BLaER1 treated with 17β-estradiol and CSF1 and Interleukin-3, amounts not matched to agents 10 nM and 100 nM (cell line): Measurements from ENCODE around the gene IGF2BP2.

Experiments
- H3K27ac ChIP-seq, 11 experiments: shearing (Covaris generic); formaldehyde crosslinking; 2 replicates each; pipeline ENCODE4 v1.8.1; 2022
- H3K27me3 ChIP-seq, 11 experiments: shearing (Covaris generic); formaldehyde crosslinking; 2 replicates each; pipeline ENCODE4 v1.8.1; 2022
- H3K36me3 ChIP-seq, 11 experiments: shearing (Covaris generic); formaldehyde crosslinking; 2 replicates each; pipeline ENCODE4 v1.8.1; 2022
- H3K4me1 ChIP-seq, 10 experiments: shearing (Covaris generic); formaldehyde crosslinking; 2 replicates each; pipeline ENCODE4 v1.8.1; 2022
- H3K4me2 ChIP-seq, 11 experiments: shearing (Covaris generic); formaldehyde crosslinking; 2 replicates each; pipeline ENCODE4 v1.8.1; 2022
- H3K4me3 ChIP-seq, 10 experiments: shearing (Covaris generic); formaldehyde crosslinking; 2 replicates each; pipeline ENCODE4 v1.8.1; 2022
- H3K9ac ChIP-seq, 11 experiments: shearing (Covaris generic); formaldehyde crosslinking; 2 replicates each; pipeline ENCODE4 v1.8.1; 2022
- H3K9me3 ChIP-seq, 11 experiments: shearing (Covaris generic); formaldehyde crosslinking; replicated peaks in 1 of 11; 2 replicates each; pipeline ENCODE4 v1.8.1; 2022
- H4K20me1 ChIP-seq, 11 experiments: shearing (Covaris generic); formaldehyde crosslinking; 2 replicates each; pipeline ENCODE4 v1.8.1; 2022
- Cebpa-rat ChIP-seq, 11 experiments: shearing (Covaris generic); IDR thresholded peaks; 2 replicates each; pipeline ENCODE4 v1.8.1; 2022

The IGF2BP2 gene

DNA sequence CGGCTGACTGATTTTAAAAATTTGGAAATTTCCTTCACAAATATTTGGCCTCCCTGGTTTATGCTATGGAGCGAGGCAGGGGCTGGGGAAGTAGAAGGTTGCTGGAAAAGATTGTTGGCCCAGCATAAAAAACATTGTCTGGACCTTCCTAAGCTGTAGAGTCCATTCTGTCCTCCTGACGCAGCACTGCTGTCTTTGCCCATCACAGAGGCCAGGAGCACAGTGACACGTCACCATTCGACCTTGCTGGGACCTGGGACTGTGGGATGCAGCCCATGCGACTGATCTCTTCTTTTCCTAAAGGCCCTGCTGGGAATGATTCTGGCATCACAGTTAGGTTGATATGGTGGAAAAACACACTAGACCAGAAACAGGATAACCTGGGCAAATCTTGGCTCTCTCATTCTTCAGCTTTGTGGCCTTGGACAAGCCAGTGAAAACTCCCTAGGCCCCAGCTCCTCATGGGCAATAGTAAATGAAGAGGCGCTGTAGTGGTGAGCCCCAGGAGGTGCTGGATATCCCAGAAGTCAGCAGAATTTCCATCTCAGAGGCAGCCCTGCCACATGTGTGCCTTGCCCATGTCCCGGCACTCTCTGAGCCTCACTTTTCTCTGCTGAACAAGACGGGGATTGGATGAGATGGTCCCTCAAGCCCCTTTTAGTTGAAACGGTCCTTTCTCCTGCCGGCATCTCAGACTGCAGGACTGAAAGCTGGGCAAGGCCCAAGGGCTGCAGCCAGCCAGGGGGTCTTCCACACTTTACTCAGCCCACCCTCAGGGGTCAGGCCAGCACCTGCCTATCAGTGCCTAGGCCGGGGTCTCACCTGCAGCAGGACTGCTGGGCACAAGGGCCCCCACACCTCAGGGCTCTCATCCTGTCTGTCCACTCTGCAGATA, 169.2 kb downstream of the IGF2BP2 start:
- H3K4me3 ChIP-seq: no peak overlapping the region
- H3K27ac ChIP-seq: no peak overlapping the region
- no peak overlapping the region for H3K4me2 ChIP-seq
- H3K9me3 ChIP-seq: no peaks in the 10 kb centered on the region
- H3K27me3 ChIP-seq: no peaks in the 10 kb centered on the region
- no peak for TF ChIP-seq Cebpa-rat (IDR thresholded peaks at IDR 0.05)
- H4K20me1 ChIP-seq: no peaks in the 10 kb centered on the region
- H3K9ac ChIP-seq: no peak overlapping the region
- peaks cover 0 to 21% (median 8%) of the 10 kb centered on the region in 10 experiments; a peak in 13 of 20 replicates for H3K4me1 ChIP-seq
- no peaks in the 10 kb centered on the region for H3K36me3 ChIP-seq

DNA sequence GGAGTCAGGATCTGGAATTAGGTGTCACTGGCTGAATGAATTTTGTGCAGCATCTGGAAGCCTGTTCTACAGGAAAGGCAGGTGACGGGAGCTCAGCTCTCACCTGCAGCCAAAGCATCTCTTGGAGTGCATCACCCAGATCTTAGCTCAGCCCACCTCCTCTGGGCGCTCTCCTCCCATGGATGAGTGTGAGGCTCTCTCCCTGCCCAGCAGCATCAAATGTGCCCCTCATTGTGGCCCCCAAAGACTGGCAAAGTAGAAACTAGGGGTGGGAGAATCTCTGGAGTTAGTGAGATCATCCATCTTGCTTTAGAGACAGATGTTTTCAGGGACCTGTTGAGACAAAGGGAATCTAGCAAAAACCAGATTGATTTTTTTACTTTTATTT, 170.1 kb downstream of the IGF2BP2 start:
- Histone ChIP-seq H3K9me3 (no peaks in the 10 kb centered on the region), H3K27ac (no peak overlapping the region), H3K9ac (no peak overlapping the region), H3K27me3 (no peaks in the 10 kb centered on the region), H3K4me3 (no peak overlapping the region), H3K4me1 (peaks cover 0 to 15% (median 2%) of the 10 kb centered on the region in 10 experiments; a peak in 11 of 20 replicates), H4K20me1 (no peaks in the 10 kb centered on the region), H3K36me3 (no peaks in the 10 kb centered on the region), H3K4me2 (no peak overlapping the region)
- TF ChIP-seq Cebpa-rat (IDR thresholded peaks at IDR 0.05): no peak

DNA sequence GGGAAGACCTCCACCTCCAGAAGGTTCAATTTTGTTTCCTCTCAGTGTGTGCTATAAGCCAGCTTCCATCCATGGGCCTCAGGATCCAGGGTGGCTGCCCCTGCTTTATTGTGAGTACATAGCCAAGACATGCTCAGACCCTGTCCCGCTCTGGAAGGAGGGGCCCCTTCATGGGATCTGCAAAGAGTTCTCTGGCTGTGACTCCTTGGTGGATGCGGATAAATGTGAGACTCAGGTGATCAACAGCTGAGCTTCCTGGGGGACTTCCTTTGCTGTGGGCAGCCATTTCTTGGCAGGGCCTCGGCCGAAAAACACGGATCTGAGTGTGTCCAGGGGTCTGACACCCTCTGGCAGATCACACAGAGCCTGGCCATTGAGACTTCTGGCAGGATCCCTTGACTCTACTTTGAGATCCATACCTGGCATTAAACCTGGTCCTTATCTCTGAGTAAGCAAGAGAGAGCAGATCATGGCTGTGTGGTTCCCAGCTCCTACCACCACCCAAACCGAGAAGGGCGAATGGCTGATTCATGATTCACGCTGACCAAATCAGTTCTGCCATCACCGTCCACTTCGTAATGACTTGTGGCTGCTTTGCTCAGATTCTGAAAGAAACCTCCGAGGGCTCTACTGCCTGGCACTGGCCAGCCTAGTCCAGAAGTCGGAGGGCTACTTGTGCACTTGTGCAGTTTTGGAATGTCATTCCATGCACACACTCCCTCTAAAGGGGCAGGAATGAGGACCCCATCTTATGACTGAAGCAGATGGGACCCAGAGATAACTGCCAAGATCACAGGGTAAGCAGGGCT, 170.7 kb downstream of the IGF2BP2 start:
- H3K9ac ChIP-seq: no peak overlapping the region
- TF ChIP-seq Cebpa-rat (IDR thresholded peaks at IDR 0.05): no peak
- peaks cover 0 to 9% (median 0%) of the 10 kb centered on the region in 10 experiments; a peak in 5 of 20 replicates for H3K4me1 ChIP-seq
- no peak overlapping the region for H3K4me2 ChIP-seq
- no peaks in the 10 kb centered on the region for H3K36me3 ChIP-seq
- H3K4me3 ChIP-seq: no peak overlapping the region
- no peaks in the 10 kb centered on the region for H4K20me1 ChIP-seq
- no peaks in the 10 kb centered on the region for H3K9me3 ChIP-seq
- H3K27ac ChIP-seq: no peak overlapping the region
- H3K27me3 ChIP-seq: no peaks in the 10 kb centered on the region

DNA sequence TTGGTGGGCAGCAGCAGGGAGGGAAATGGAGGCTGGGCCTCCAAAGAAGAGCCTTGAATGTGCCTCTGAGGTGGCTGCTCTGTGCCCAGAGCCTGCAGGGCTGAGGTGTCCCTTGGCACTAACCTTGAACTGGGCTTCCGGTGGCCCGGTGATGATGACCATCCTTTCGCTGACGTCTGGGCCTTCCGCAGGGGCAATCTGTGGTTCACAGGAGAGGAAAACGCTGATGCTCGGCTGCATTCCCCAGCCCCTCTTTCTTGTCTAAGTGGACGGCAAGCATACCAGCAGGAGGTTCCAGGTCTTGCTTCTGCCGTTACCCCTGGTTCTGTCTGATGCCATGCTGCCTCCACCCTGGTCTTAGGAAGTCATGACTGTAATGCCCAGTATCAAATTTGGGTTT, 172.9 kb downstream of the IGF2BP2 start:
- H3K4me3 ChIP-seq: no peak overlapping the region
- H3K36me3 ChIP-seq: no peaks in the 10 kb centered on the region
- H3K4me1 ChIP-seq: 0 out of 20 replicates have a peak, but pooled peaks cover 0 to 3% (median 0%) of the 10 kb centered on the region in 10 experiments
- no peaks in the 10 kb centered on the region for H3K27me3 ChIP-seq
- no peak overlapping the region for H3K27ac ChIP-seq
- no peak overlapping the region for H3K4me2 ChIP-seq
- no peaks in the 10 kb centered on the region for H3K9me3 ChIP-seq
- TF ChIP-seq Cebpa-rat (IDR thresholded peaks at IDR 0.05): no peak
- H4K20me1 ChIP-seq: no peaks in the 10 kb centered on the region
- no peak overlapping the region for H3K9ac ChIP-seq

DNA sequence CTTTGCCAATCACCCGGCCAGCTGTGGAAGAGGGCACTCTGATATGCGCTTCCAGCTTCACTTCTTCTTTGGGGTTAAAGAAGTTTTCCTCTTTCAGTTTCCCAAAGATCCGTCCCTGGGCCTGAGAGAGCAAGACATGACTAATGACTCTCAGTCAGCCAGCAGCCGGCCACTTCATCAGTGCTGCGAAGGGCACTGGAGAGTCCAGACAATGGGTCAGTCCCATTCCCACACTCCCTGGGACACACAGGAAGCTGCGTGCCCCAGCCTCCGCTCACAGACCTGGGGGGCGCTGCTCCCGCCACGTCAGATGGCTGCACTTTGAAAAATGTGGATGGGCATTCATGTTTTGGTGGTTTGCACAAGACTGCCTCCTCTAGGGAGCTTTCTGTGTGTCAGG, 175.4 kb downstream of the IGF2BP2 start:
- Histone ChIP-seq H3K27me3 (no peaks in the 10 kb centered on the region), H3K27ac (no peak overlapping the region), H3K9ac (no peak overlapping the region), H4K20me1 (no peaks in the 10 kb centered on the region), H3K36me3 (no peaks in the 10 kb centered on the region), H3K4me3 (no peak overlapping the region), H3K4me2 (peak overlapping the region in 1 of 11 experiments; percentile 6; a peak in 2 of 22 replicates), H3K4me1 (0 out of 20 replicates have a peak, but pooled peaks cover 0 to 3% (median 0%) of the 10 kb centered on the region in 10 experiments), H3K9me3 (no peaks in the 10 kb centered on the region)
- no peak for TF ChIP-seq Cebpa-rat (IDR thresholded peaks at IDR 0.05)

DNA sequence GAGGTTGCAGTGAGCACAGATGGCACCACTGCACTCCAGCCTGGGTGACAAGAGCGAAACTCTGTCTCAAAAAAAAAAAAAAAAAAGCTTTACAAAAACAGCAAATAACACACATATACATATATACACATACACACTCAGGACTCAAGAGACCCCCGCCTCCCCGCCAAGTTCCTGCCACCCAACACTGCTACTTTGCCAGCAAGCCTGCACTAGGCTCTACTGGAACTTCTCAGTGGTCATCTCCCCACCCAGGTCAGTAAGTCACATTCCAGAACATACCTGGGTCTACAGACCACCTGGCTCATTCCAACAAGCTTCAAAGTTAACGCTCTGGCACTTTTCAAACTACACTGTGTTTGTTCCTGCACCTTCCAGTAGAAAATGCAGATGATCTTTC, 176.4 kb downstream of the IGF2BP2 start:
- Histone ChIP-seq H4K20me1 (no peaks in the 10 kb centered on the region), H3K9me3 (no peaks in the 10 kb centered on the region), H3K36me3 (no peaks in the 10 kb centered on the region), H3K4me1 (0 out of 20 replicates have a peak, but pooled peaks cover 0 to 3% (median 0%) of the 10 kb centered on the region in 10 experiments), H3K9ac (no peak overlapping the region), H3K4me2 (no peak overlapping the region), H3K27me3 (no peaks in the 10 kb centered on the region), H3K4me3 (no peak overlapping the region), H3K27ac (no peak overlapping the region)
- TF ChIP-seq Cebpa-rat (IDR thresholded peaks at IDR 0.05): no peak

DNA sequence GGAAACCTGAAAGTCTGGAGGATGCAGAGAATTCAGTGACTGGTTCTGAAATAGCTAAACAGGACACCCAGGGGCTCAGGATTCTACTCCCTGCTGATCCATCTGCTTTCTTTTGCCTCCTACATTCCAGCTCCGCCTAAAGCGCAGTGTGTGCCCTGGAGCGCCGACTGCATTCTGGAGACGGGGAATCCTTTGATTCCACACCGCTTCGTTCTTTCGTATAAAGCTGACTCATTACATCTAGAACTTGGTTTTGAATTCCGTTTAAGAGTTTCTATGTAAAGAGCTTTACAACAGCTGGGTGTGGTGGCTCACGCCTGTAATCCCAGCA, 177.0 kb downstream of the IGF2BP2 start:
- no peak for TF ChIP-seq Cebpa-rat (IDR thresholded peaks at IDR 0.05)
- Histone ChIP-seq H3K27ac (no peak overlapping the region), H3K4me1 (0 out of 20 replicates have a peak, but pooled peaks cover 0 to 3% (median 0%) of the 10 kb centered on the region in 10 experiments), H3K4me2 (no peak overlapping the region), H4K20me1 (no peaks in the 10 kb centered on the region), H3K36me3 (no peaks in the 10 kb centered on the region), H3K9me3 (no peaks in the 10 kb centered on the region), H3K27me3 (no peaks in the 10 kb centered on the region), H3K9ac (no peak overlapping the region), H3K4me3 (no peak overlapping the region)

DNA sequence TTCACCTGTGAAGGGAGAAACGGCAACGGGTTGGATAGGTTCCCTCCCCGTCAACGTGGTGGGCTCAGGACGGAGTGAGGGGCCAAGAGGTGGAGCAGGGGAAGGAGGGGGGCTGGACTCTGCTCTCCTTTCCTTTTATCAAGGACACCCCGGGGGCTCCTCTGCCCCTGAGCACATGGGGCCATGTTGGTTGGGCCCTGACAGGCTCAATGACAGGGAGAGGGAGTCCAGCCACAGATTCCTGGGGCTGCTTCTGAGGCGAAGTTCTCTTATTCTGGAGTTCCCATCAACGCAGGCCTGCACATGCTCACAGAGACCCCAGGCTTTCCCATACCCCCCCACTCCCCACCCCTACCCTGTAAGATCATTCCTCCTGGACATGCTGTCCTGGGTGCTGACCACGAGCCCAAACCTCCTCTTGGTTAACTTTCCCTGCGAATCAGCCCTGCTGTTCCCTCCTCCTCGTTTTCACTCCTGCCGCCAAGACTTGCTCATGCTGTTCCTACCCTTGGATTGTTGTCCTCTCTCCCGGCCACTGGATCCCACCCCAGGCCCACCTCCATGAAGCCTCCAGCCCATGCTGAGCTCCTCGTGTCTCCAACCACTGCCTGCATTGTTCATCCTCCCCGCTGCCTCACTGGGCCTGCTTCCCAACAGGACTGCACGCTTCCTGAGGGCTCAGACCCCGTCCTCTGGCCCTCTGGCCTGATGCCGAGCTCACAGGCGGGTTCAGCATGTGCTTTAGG, 177.5 kb downstream of the IGF2BP2 start:
- Histone ChIP-seq H3K9me3 (no peaks in the 10 kb centered on the region), H3K27ac (no peak overlapping the region), H3K9ac (no peak overlapping the region), H3K4me1 (0 out of 20 replicates have a peak, but pooled peaks cover 0 to 3% (median 0%) of the 10 kb centered on the region in 10 experiments), H3K4me2 (no peak overlapping the region), H3K36me3 (no peaks in the 10 kb centered on the region), H3K4me3 (no peak overlapping the region), H3K27me3 (no peaks in the 10 kb centered on the region), H4K20me1 (no peaks in the 10 kb centered on the region)
- no peak for TF ChIP-seq Cebpa-rat (IDR thresholded peaks at IDR 0.05)
